ENCODE data around the gene MLST8.

DNA sequence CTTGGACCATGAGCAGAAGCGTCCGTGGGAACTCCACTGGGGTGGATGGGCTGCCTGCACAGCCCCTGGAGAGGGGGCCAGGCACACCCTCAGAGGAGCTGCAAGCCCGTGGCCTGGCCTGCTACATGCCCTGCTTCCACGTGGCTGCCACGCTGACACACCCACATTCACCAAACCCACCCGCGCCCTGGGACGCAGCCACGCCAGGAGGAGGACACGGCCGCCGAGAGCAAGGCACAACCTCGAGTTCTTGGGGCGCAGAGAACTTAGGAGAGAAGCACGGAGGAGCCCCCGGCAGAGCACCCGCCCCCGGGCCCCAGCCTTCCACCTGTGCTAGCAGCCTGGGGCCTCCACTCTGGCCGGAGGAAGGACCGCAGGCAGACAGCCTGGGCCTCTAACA lies 27.7 kb upstream of the MLST8 start:
- TF ChIP-seq GATA3 (IDR thresholded peaks at IDR 0.05; ENCODE audit: low read depth, low read length) (no peak), GATA2 (IDR thresholded peaks at IDR 0.05; ENCODE audit: low read depth, low read length) (no peak)
